Hepatocyte (in vitro differentiated cells): ENCODE measurements around the gene CDC42BPG. TPM values are rescaled to one million over a fixed set of nuclear protein-coding genes. Genes with fewer than 3 reads are reported as not detected.

Source experiments
- DNase-seq: peaks from one replicate; pipeline ENCODE4 v3.0.0-alpha.2; 2016; ENCODE audit warnings: low spot score
- H2AFZ ChIP-seq: fragments of 200-600 bp; sonication (generic); 2 replicates; pipeline ENCODE4 v1.6.0; 2016; ENCODE audit warnings: antibody characterized with exemption, mild to moderate bottlenecking
- H3K27ac ChIP-seq: fragments of 200-600 bp; sonication (generic); 2 replicates; pipeline ENCODE4 v1.5.1; 2016; ENCODE audit warnings: mild to moderate bottlenecking
- H3K27me3 ChIP-seq: fragments of 200-600 bp; sonication (generic); 2 replicates; pipeline ENCODE4 v1.6.1; 2016
- H3K36me3 ChIP-seq: fragments of 200-600 bp; sonication (generic); replicated peaks from 2 replicates; pipeline ENCODE4 v1.5.1; 2016; ENCODE audit warnings: low read depth; ENCODE audit not compliant: insufficient read depth
- H3K4me1 ChIP-seq: fragments of 200-600 bp; sonication (generic); 2 replicates; pipeline ENCODE4 v1.5.1; 2016; ENCODE audit warnings: mild to moderate bottlenecking, moderate library complexity; ENCODE audit not compliant: insufficient read depth
- H3K4me2 ChIP-seq: fragments of 200-600 bp; sonication (generic); 2 replicates; pipeline ENCODE4 v1.6.0; 2016
- H3K4me3 ChIP-seq: fragments of 200-600 bp; sonication (generic); 2 replicates; pipeline ENCODE4 v1.5.1; 2016; ENCODE audit warnings: mild to moderate bottlenecking
- H3K79me2 ChIP-seq: fragments of 200-600 bp; sonication (generic); 2 replicates; pipeline ENCODE4 v1.6.0; 2017; ENCODE audit warnings: mild to moderate bottlenecking
- H3K9me2 ChIP-seq: fragments of 200-600 bp; sonication (generic); replicated peaks from 2 replicates; pipeline ENCODE4 v1.6.0; 2017; ENCODE audit warnings: mild to moderate bottlenecking; ENCODE audit not compliant: insufficient read depth
- H3K9me3 ChIP-seq: fragments of 200-600 bp; sonication (generic); 2 replicates; pipeline ENCODE4 v1.5.1; 2016; ENCODE audit warnings: low read depth, mild to moderate bottlenecking
- H4K20me1 ChIP-seq: fragments of 200-600 bp; sonication (generic); 2 replicates; pipeline ENCODE4 v1.6.0; 2016; ENCODE audit warnings: mild to moderate bottlenecking; ENCODE audit not compliant: insufficient read depth, poor library complexity, severe bottlenecking
- EZH2 ChIP-seq: fragments of 200-600 bp; sonication (generic); IDR thresholded peaks from 2 replicates; pipeline ENCODE4 v1.6.1; 2016; ENCODE audit warnings: antibody characterized with exemption, mild to moderate bottlenecking, borderline replicate concordance
- EZH2phosphoT487 ChIP-seq: fragments of 200-600 bp; sonication (generic); IDR thresholded peaks from one replicate; pipeline ENCODE4 v1.6.1; 2018; ENCODE audit warnings: antibody characterized with exemption, mild to moderate bottlenecking, low read depth, moderate library complexity; ENCODE audit not compliant: unreplicated experiment, severe bottlenecking
- WGBS: methylation state at CpG from one replicate; pipeline ENCODE4 v1.1.6; 2016; ENCODE audit warnings: low lambda C conversion rate; ENCODE audit errors: missing lambda C conversion rate; 5-methylcytosine and 5-hydroxymethylcytosine counted together
- polyA plus RNA-seq: library from polyadenylated mRNA; unstranded; fragments of >200 nt; fragmentation: Nextera tagmentation; extraction: Ambion mirVana; gene quantifications from 2 replicates; pipeline ENCODE4 v1.2.1, GENCODE V29; 2016
- total RNA-seq: library from RNA; depleted of rRNA; stranded (reverse); fragments of >200 nt; gene quantifications from 2 replicates; pipeline ENCODE4 v1.2.3, GENCODE V29; 2014
- TF ChIP-seq, protein P1 (sequence below): fragments of 200-600 bp; sonication (generic); IDR thresholded peaks from 2 replicates; pipeline ENCODE4 v1.5.1; 2016; ENCODE audit warnings: antibody characterized with exemption, mild to moderate bottlenecking; ENCODE audit not compliant: poor library complexity

The CDC42BPG gene
- total and polyA plus RNA-seq, 2 experiments from 2014 or later, result 3.1 to 8.4 TPM

- no peaks in the 10 kb centered on the region for H4K20me1 ChIP-seq
- DNase-seq, result peak; percentile 88
- no peaks in the 10 kb centered on the region for H3K36me3 ChIP-seq
- peaks cover 43% of the 10 kb centered on the region for H3K4me1 ChIP-seq
- H3K27me3 ChIP-seq, result no peaks in the 10 kb centered on the region
- no peak overlapping the region for H3K4me3 ChIP-seq
- peak overlapping the region; percentile 78 for H3K4me2 ChIP-seq
- peak overlapping the region; percentile 98 for H3K27ac ChIP-seq
- WGBS, result 23% methylated on average over 8 of the region's 9 CpGs
- H2AFZ ChIP-seq, result no peak overlapping the region
- H3K79me2 ChIP-seq, result peaks cover 24% of the 10 kb centered on the region
- no peak for TF ChIP-seq EZH2phosphoT487
- TF ChIP-seq, protein P1, sequence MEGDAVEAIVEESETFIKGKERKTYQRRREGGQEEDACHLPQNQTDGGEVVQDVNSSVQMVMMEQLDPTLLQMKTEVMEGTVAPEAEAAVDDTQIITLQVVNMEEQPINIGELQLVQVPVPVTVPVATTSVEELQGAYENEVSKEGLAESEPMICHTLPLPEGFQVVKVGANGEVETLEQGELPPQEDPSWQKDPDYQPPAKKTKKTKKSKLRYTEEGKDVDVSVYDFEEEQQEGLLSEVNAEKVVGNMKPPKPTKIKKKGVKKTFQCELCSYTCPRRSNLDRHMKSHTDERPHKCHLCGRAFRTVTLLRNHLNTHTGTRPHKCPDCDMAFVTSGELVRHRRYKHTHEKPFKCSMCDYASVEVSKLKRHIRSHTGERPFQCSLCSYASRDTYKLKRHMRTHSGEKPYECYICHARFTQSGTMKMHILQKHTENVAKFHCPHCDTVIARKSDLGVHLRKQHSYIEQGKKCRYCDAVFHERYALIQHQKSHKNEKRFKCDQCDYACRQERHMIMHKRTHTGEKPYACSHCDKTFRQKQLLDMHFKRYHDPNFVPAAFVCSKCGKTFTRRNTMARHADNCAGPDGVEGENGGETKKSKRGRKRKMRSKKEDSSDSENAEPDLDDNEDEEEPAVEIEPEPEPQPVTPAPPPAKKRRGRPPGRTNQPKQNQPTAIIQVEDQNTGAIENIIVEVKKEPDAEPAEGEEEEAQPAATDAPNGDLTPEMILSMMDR, result no peak
- H3K9me2 ChIP-seq, result no peaks in the 10 kb centered on the region
- H3K9me3 ChIP-seq, result no peaks in the 10 kb centered on the region
Measured at GRCh38 chr11:64888729-64889511, 44.5 kb upstream of the CDC42BPG start.

- Histone ChIP-seq H3K4me2 (peak overlapping the region; percentile 71), H3K79me2 (peaks cover 24% of the 10 kb centered on the region), H4K20me1 (no peaks in the 10 kb centered on the region), H3K4me1 (peaks cover 38% of the 10 kb centered on the region), H3K36me3 (no peaks in the 10 kb centered on the region), H3K27ac (peak overlapping the region; percentile 92), H3K9me3 (no peaks in the 10 kb centered on the region), H2AFZ (peak overlapping the region; percentile 60), H3K9me2 (no peaks in the 10 kb centered on the region), H3K4me3 (no peak overlapping the region), H3K27me3 (no peaks in the 10 kb centered on the region)
- DNase-seq, result no peak
- TF ChIP-seq EZH2phosphoT487 (no peak), EZH2 (no peak)
- TF ChIP-seq, protein P1, result no peak
- 62% methylated on average over 6 of the region's 8 CpGs for WGBS
Measured at GRCh38 chr11:64888406-64888728, 43.9 kb upstream of the CDC42BPG start.

DNA sequence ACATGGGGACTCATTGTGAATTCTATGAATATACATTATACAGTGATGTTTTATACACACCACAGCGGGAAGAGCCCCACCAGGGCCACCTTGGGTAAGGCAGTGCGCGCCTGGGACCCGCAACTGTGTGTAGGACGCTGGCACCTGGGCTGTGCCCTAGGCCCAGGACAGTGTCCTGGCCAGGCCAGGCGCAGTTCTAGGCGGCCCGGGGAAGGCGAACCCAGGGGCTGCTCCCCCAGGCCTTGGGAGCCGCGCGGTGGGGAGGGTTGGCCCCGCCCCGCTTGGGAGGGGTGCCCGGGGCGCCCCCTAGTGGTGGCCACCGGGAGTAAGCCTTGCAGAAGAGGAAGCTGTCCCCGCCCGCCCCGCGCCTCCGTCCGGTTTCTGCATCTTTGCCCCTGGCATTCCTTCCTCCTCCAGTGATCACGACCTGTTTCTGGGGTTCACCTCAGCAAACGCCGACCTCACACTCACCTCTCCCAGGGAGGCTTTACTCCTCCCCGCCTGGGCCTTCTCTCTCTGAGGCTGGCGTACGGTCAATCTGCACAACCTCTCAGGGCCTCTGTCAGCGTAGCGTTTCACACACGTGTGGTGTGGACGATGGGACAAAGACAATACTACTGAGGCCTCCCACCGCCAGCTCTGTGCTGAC, 43.4 kb upstream of the CDC42BPG start:
- Histone ChIP-seq H3K36me3 (no peaks in the 10 kb centered on the region), H3K4me2 (peak overlapping the region; percentile 71), H3K4me1 (peaks cover 38% of the 10 kb centered on the region), H3K4me3 (no peak overlapping the region), H2AFZ (peak overlapping the region; percentile 60), H3K27me3 (no peaks in the 10 kb centered on the region), H3K79me2 (peaks cover 21% of the 10 kb centered on the region), H3K9me2 (no peaks in the 10 kb centered on the region), H4K20me1 (no peaks in the 10 kb centered on the region), H3K27ac (peak overlapping the region; percentile 92), H3K9me3 (no peaks in the 10 kb centered on the region)
- peak; percentile 89 for DNase-seq
- TF ChIP-seq EZH2 (no peak), EZH2phosphoT487 (no peak)
- TF ChIP-seq, protein P1, result peak; percentile 95
- WGBS, result 26% methylated on average over 21 of the region's 34 CpGs
